HL-60/S4 treated with phorbol 12-myristate 13-acetate at 8.2 ng/mL for 4 days and 3 days (cell line): ENCODE data around the gene FGF19.

Experiments
- in situ Hi-C: fragments of 300-500 bp; cut with MboI; formaldehyde crosslinking; loops from 2 replicates; pipeline ENCODE4 v1.15.0; 2022; ENCODE audit warnings: low sequenced_read_pairs

Gene FGF19

DNA sequence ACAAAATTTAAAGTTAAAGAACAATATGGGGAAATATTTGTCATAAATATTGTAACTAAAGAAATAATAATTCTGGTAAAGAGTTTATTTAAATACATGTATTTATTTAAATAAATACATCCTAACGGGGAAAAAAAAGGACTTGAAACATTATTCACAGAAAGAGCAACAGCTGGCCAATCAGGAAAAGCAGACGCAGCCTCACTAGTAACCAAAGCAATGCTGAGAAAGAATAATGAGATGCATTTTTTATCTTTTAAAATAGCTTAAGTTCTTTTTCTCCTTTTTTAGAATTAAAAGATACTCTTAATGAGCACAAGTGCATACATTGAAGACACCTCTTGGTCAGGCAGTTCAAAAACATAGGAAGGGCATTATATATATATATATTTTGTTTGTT, 26.1 kb downstream of the FGF19 start:
- in situ Hi-C loops, result loop anchor here (25.0 kb wide), 1 partner anchor 510 kb away; no protein-coding TSS in a partner anchor

DNA sequence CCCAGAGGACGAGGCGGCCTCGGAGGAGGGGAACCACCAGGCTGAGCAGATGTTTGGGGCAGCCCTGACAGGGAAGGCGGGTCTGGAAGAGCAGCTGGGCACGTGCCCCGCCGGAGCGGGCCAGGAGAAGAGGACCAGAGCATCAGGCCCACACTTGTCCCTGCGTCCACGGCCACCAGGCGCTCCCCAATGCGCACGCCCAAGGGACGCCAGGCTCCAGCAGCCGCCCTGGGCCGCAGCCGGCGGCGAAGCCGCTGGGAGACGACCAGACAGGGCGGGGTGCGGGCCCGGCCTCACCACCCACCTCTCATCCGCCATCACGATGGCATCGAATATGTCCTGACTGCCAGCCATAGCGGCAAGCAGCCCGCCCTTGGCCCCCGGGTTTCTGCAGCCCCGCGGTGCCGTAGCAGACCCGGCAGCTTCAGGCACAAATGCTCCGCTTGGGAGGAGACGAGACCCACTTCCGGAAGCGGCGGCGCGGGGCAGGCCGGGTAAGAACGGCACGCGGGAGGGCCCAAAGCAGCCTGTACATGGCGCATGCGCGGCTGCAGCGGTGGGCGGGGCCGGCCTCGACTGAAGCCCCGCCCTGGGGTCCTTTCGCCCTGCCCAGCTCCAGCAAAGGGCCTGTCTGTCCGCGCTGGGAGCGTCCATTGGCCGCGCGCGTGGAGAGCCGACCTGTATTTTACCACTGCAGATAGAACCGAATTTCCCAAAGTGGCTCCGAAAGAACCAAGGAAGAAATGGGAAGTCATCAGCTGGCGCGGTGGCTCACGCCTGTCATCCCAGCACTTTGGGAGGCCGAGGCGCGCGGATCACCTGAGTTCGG, 28.7 kb downstream of the FGF19 start, which contains the start of gene LTO1:
LTO1 (minus strand) TSS at position 468 of the 829 bp plus-strand sequence; CDS start at position 354, 114 bp downstream.
- in situ Hi-C loops, result loop anchor here (25.0 kb wide), 1 partner anchor 512 kb away; no protein-coding TSS in a partner anchor

DNA sequence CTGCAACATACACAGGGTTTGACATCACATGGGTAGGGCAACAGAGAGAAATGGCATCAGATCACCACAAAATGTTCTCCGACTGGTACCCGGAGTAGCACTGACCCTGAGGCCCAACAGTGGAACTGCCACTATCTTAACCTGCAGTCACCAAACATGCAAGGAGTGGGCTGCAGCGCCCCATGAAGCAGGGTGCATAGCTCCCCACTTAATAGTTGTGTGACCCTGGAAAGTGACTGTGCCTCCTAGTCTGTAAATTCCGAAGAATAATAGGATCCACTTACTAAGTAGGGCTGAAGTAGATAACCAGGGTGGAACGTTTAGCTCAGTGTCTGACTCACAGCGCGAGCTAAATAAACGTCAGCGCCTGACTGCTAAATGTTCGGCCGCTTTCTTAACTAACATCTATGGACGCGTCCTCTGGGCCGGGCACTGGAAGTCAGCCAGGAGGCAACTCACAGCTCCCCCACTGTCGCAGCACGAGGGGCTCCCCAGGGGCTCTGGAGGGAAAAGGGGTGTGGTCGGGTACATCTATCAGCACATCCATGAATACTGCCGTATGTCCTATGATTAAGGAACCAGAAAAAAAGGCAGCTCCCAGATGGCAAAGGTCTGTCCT, 29.4 kb downstream of the FGF19 start:
- in situ Hi-C loops, result no loop called here

DNA sequence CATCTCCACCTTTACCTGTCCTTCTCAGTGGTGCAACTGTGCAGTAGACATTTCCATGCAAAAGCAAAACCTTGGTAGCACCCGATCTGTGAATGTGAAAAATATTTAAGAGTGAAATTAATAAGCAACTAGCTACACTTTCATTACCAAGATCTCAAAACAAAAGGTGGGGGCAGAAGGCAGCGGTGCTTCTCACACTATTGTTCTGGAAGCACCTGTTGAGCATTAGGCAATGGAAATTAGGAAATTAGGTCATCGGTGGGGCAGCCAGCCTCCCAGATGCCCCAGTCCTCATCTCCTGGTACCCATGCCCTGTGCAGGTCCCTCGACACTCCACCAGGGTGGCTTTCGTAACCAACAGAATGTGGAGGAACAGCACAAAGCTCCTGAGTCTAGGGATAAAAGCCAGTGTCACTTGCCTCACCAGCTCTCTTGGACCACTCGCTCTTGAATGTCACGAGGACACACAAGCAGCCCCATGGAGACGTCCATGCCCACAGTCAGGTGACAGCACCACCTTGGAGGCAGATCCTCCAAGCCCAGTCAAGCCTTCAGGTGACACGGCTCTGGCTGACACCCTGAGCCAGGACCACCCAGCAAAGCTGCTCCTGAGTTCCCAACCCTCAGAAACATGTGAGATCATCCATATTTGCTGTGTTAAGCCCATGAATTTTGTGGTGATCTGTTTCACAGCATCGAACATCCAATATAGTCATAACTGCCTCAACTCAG, 31.9 kb downstream of the FGF19 start:
- in situ Hi-C loops, result no loop called here

DNA sequence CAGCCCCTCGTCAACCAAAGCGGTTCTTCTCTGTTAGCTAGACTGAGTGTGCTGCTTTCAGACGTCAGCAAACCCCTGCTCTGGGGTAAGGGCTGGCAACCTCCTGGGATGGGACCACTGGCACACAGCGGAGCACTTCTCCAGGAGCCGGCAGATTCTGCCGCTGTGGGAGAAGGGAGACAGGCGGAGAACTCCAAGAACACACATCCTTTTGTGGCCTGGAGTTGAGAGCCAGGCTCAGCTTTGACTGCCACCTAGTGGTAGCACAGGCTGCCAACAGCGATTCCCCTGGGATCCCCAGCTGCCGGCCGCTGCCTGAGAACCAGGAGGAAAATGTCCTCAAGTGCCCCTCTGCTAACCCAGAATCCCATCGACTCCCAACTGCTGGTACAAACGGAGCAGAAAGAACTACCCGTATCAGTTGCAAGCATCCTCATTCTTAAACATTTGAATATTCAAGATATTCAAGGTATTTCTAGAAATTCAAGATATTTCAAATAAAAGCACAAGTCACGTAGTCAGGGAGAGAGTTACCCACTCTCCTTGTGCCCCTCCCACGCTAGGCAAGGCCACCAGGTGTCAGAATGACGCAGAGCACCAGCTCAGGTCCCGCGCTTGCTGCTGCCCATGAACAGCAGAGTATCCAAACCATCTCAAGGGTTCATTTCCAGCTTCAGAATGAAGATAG, 33.5 kb downstream of the FGF19 start:
- in situ Hi-C loops, result no loop called here

DNA sequence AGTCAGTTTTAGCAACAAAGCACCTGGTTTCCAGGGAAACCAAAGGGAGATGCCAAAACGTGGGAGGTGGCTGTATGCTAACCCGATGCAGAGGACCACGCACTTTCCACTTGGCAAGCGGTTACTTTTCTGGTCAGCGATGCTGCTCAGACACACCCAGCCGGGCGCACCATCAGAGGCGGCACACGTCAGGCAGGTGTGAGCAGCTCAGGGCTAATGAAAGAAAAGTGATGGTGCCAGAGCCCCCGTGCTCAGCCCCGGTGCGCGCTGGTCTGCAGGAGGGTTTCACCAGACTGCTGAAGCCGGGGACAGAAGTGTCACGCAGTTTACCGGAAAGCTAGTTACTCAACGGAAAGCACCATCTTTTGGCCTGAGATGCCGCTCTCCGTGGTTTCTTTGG, 34.3 kb downstream of the FGF19 start:
- in situ Hi-C loops, result loop anchor here (10.0 kb wide), 1 partner anchor 565 kb away; no protein-coding TSS in a partner anchor

DNA sequence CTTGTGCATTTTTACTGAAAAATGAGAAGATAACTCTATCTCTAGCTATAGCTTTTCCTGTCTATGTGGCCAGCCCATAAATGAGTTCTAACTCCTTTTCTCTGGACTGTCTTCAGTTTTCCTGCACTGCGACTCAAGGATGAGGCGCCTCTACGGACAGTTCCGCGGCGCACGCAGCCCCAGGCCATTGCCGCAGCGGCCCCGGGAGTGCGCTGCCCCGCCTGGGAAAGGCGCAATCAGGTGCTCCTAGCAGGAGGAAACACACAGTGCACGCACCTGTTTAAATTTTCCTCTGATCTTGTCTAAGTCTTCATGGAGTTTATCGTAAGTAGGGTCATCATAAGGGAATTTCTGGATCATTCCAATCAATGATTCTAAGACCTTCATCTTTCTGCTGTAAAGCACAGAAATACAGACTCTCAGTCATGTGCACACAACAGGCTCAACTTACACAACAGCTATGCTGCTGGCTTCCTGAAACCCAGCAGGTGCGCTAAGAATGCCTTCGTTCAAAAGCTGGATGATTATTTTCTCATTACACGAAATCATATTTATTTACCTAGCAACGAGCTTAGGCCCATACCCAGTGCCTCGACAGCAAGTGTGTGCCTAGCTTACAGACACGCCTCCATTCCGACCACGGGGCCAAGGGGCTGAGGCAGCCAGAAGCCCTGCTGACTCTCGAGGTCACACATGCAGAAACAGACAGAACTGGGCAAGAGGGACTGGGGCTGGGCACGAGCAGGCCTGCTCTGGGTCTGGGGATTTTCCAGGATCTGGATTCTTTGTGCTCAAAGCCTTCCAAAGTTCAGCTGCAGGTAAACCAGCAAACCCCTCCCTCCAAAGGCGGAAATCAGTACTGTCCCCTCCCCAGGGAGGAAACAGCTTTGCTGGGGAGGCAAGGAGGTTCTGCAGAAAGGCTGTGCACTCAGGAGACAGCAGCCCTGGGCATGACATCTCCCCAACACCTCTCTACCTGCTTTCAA, 35.9 kb downstream of the FGF19 start:
- in situ Hi-C loops, result loop anchor here (10.0 kb wide), 1 partner anchor 563 kb away; no protein-coding TSS in a partner anchor

DNA sequence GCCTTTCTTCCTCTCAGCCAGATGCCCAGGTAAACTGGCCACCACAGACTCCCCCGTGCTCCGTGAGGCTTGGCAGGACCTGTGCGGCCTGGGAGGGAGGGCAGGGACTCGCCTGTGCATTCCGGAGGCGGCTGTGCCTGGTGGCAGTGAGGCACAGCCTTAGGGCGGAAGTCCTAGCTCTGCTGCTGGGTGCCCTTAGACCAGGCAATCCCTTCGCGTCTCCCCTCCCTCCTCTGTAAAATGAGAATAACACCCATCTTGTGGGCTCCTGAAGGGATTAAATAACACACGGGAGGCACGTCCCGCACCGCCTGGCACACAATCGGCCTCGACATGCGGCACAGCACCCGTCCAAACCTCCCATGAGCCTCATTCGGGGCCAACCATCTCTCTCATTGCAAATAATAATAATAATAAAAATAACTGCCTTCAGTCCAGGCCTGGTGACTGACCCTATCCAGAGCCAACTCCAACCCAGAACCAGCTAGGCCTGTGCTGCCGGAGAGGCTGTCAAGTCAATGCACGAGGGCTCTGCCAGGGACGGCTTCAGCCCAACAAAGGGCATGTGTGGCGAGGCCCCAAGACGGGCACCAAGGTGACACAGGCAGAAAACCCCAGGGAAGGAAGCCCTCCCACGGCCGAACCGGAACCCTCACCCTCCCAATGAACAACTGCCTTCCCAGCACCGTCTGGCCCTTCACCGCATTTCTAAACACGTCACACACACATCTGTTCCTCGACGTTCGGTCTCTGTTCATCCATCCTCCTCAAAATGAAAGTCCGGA, 36.9 kb downstream of the FGF19 start:
- in situ Hi-C loops, result loop anchor here (10.0 kb wide), 1 partner anchor 562 kb away; no protein-coding TSS in a partner anchor

DNA sequence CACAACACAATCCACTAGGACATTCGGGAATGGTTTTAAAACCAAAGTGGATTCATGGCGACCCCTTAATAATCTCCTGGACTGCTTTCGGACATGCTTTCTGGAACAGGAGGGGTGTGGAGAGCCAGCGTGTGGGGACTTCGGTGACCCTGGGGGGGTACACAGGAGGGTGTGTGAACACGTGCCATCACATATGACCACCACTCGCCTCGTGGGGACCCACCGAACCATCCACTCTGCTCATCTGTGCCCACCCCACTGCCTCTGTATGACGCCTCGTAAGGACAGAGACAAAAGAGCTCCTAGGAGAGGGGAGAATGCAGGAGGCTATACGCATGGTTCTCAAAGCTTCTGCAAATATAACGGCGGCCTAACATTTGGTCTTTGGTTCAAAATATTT, 37.6 kb downstream of the FGF19 start:
- in situ Hi-C loops, result loop anchor here (10.0 kb wide), 1 partner anchor 561 kb away; no protein-coding TSS in a partner anchor

DNA sequence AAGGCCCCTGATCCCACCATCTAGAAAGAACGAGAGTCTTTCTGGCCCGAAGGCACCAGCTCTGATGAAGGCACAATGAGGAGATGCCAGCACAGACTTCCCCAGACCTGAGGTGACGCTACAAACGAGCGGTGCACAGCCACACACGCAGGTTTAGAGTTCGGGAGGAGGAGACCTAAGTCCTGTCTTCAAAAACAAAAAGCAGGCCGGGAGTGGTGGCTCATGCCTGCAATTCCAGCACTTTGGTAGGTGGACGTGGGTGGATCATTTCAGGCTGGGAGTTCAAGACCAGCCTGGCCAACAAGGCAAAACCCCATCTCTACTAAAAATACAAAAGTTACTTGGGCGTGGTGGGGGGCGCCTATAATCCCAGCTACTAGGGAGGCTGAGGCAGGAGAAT, 38.2 kb downstream of the FGF19 start:
- in situ Hi-C loops, result loop anchor here (10.0 kb wide), 1 partner anchor 561 kb away; no protein-coding TSS in a partner anchor

DNA sequence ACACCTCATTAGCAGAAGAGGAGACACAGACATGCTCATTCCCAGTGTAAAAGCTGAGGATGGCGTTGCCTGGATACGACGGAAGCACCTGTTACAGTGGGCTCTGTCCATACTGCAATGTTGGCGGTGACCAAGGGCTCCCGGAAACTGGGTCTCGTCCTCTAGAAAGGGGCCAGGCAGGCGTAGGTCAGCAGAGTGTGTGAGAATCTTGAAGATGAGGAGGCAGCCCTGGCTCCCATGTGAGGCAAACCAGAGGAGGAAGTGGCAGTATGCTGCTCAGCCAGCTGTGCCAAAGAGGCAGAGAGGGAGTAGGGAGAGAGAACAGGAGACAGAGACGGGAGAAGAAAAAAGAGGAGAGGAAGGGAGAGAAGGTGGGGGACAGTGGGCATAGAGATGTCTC, 38.9 kb downstream of the FGF19 start:
- in situ Hi-C loops, result loop anchor here (10.0 kb wide), 1 partner anchor 560 kb away; no protein-coding TSS in a partner anchor

DNA sequence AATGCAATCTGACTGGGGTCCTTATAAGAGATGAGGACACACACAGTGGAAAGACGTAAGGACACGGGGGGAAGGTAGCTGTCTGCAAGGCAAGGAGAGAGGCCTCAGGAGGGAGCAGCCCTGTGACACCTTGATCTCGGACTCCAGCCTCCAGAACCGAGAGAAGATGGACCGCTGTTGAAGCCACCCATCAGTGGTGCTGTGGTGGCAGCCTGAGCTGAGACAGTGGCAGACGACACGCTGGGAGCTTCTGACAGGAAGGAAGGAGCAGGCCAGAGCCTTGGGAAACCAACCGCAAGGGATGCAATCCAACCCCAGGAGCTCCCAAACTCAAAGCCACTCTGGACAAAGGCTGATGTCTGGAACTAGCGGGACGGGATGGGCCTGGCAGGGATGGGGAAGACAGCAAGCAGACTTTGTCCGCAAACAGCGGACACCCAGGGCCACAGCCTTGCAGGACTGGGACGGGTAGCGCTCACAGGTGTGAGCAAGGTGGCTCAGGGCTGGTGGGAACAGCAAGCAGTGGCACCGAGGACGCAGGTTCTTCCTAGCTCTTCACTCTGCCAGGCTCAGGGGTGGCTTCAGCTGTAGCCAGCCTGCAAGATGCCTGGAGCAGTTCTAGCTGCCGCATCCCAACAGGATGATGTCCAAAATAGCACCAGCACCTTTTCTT, 39.6 kb downstream of the FGF19 start:
- in situ Hi-C loops, result loop anchor here (10.0 kb wide), 1 partner anchor 559 kb away; no protein-coding TSS in a partner anchor

DNA sequence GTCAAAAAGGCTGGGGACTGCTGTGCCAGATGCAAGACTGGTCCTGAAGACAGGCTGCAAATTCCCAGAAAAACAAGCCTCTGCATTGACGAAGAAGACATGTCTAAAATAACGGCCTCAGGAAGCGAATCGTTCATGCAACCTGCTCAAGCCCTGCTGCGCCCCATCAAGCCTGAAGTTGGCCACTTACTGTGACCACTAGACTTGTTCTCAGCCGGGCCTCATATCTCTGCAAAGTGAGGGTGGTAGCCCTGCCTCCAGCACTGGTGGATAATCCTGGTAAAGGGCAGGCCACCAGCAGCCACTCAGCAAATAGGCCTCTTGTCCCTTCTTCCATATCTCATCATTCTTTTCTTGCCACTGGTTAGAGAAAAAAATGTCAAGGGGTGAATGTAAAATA, 40.5 kb downstream of the FGF19 start:
- in situ Hi-C loops, result loop anchor here (10.0 kb wide), 1 partner anchor 559 kb away; no protein-coding TSS in a partner anchor

DNA sequence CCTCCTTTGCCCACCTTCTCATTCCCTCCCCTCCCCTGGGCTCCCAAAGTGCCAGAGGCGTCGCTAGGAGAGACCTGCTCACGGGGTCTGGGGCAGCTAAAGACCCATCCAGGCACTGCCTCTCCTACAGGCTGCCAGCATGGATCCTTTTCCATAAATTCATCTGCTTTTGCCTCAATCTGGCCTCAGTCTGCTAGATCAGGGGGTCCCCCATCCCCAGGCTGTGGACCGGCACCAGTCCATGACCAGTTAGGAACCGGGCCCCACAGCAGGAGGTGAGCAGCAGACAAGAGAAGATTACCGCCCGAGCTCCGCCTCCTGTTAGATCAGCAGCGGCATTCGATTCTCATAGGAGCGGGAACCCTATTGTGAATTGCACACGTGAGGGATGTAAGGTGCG, 41.0 kb downstream of the FGF19 start:
- in situ Hi-C loops, result loop anchor here (10.0 kb wide), 1 partner anchor 558 kb away; no protein-coding TSS in a partner anchor

DNA sequence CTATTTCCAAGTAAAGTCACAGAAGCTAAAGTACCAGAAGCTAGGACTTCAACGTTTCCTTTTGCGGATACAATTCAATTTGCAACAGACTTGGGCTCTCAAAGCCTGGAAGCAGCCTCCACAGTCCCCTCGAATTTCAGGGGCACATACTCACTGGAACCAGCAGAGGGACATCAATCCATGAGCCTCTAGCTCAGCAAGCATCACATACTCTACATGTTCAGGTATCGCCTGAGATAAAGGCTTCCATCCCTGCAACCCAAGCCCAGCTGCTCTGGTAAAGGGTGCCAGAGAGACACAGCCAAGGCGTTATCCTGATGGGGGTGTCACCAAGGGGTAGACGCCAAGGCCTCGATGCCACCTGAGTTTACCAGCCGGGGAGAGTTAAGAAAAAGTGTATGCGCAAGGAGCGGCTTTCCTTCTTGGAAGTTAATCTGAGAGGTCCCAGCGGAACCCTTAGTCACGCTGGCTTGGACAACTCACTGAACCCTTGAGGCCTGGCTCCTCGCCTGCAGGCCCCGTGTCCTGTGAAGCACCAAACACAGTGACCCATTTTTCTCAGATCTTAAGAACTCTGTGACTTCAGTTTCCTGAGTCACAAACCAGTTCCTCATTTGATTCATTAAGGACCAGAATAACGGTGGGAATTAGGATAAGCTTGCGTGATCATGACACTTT, 41.7 kb downstream of the FGF19 start:
- in situ Hi-C loops, result loop anchor here (10.0 kb wide), 1 partner anchor 557 kb away; no protein-coding TSS in a partner anchor

DNA sequence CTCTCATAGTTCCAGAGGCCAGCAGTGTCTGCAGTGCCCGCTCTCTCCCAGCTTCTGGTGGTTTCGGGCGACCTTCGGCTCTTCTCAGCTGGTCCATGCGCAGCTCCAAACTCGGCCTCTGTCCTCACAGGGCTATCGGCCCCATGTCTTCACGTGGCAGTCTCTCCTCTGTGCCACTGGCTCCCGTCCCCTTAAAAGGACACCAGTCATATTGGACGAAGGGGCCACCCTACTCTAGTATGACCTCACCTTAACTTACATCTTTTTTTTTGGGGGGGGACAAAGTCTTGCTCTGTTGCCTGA, 42.5 kb downstream of the FGF19 start:
- in situ Hi-C loops, result loop anchor here (10.0 kb wide), 1 partner anchor 557 kb away; no protein-coding TSS in a partner anchor

DNA sequence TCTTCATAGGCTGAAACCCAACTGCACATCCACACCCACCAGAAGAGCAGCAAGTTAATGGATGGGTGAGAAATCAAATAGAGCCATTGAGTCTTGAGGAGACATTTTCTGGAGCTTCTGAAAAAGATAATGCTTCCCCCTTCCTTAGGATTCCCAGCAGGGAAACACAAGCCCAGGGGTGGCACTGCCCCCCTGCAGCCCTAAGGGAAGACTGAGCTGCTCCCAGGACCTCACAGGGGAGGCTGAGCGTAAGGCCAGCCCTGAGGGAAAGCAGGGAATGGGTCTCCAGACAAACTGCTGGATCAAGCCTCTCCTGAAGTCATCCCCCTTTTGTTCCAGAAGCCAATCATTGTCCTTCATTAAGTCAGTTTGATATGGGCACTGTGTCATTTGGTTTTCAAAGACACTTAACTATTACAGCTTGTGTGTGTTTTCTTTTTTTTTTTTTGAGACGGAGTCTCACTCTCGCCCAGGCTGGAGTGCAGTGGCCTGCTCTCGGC, 43.8 kb downstream of the FGF19 start:
- in situ Hi-C loops, result loop anchor here (10.0 kb wide), 1 partner anchor 555 kb away; no protein-coding TSS in a partner anchor
